ENCODE data around the gene MEP1A.
"Not testable (repeated sequence)": the region's sequence is repeated elsewhere in the genome, so short reads cannot be mapped to it uniquely, and the experiment has no call there.

MEP1A gene

GRCh38 chr6:46834991-46835390, 41.8 kb downstream of the MEP1A start:
- not testable (repeated sequence) for DNase-seq (ENCODE audit: low read depth)

- DNase-seq (ENCODE audit: low read depth), result no peak
Observed at GRCh38 chr6:46838033-46838432, 44.8 kb downstream of the MEP1A start.

- DNase-seq (ENCODE audit: low read depth), result not testable (repeated sequence)
Observed at GRCh38 chr6:46842252-46842846, 49.2 kb downstream of the MEP1A start.

- DNase-seq (ENCODE audit: low read depth), result no peak
Observed at GRCh38 chr6:46845126-46845525, 51.9 kb downstream of the MEP1A start.

GRCh38 chr6:46848684-46849360, 55.6 kb downstream of the MEP1A start:
- DNase-seq (ENCODE audit: low read depth), result peak; percentile 35

GRCh38 chr6:46849361-46849690, 56.1 kb downstream of the MEP1A start:
- DNase-seq (ENCODE audit: low read depth), result no peak

GRCh38 chr6:46850792-46851191, 57.6 kb downstream of the MEP1A start:
- no peak for DNase-seq (ENCODE audit: low read depth)

- not testable (repeated sequence) for DNase-seq (ENCODE audit: low read depth)
Observed at GRCh38 chr6:46851576-46851975, 58.4 kb downstream of the MEP1A start.

GRCh38 chr6:46855966-46856365, 62.8 kb downstream of the MEP1A start:
- not testable (repeated sequence) for DNase-seq (ENCODE audit: low read depth)

GRCh38 chr6:46862381-46862780, 69.2 kb downstream of the MEP1A start:
- no peak for DNase-seq (ENCODE audit: low read depth)

GRCh38 chr6:46863791-46864190, 70.6 kb downstream of the MEP1A start:
- DNase-seq (ENCODE audit: low read depth), result no peak

GRCh38 chr6:46865221-46865620, 72.0 kb downstream of the MEP1A start:
- DNase-seq (ENCODE audit: low read depth), result no peak

- no peak for DNase-seq (ENCODE audit: low read depth)
Observed at GRCh38 chr6:46867411-46867810, 74.2 kb downstream of the MEP1A start.

- DNase-seq (ENCODE audit: low read depth), result no peak
Observed at GRCh38 chr6:46876126-46876525, 82.9 kb downstream of the MEP1A start.

GRCh38 chr6:46879003-46879402, 85.8 kb downstream of the MEP1A start:
- DNase-seq (ENCODE audit: low read depth), result no peak

GRCh38 chr6:46882645-46883044, 89.5 kb downstream of the MEP1A start:
- DNase-seq (ENCODE audit: low read depth), result no peak

- DNase-seq (ENCODE audit: low read depth), result no peak
Observed at GRCh38 chr6:46888031-46888430, 94.8 kb downstream of the MEP1A start.

- no peak for DNase-seq (ENCODE audit: low read depth)
Observed at GRCh38 chr6:46888578-46888977, 95.4 kb downstream of the MEP1A start.
